GM23248 (cell line): ENCODE measurements around the gene TMEM187. TPM values are rescaled to one million over a fixed set of nuclear protein-coding genes. Genes with fewer than 3 reads are reported as not detected.

Experiments used
- DNase-seq: peaks from one replicate; pipeline ENCODE4 v3.0.0-alpha.2; 2015
- H2AFZ ChIP-seq: fragments of 200-600 bp; sonication (generic); 2 replicates; pipeline ENCODE4 v1.6.1; 2016; ENCODE audit warnings: antibody characterized with exemption
- H3F3A ChIP-seq: fragments of 200-600 bp; sonication (generic); 2 replicates; pipeline ENCODE4 v1.6.1; 2016; ENCODE audit warnings: mild to moderate bottlenecking, antibody characterized with exemption, mixed run types; ENCODE audit not compliant: insufficient read depth
- H3K27ac ChIP-seq: fragments of 200-600 bp; sonication (generic); 2 replicates; pipeline ENCODE4 v1.5.1; 2016; ENCODE audit warnings: mild to moderate bottlenecking
- H3K27me3 ChIP-seq: fragments of 200-600 bp; sonication (generic); replicated peaks from 2 replicates; pipeline ENCODE4 v1.6.1; 2016; ENCODE audit warnings: mild to moderate bottlenecking; ENCODE audit not compliant: insufficient read depth
- H3K36me3 ChIP-seq: fragments of 200-600 bp; sonication (generic); 2 replicates; pipeline ENCODE4 v1.6.1; 2016; ENCODE audit warnings: low read depth, mild to moderate bottlenecking
- H3K4me1 ChIP-seq: fragments of 200-600 bp; sonication (generic); 2 replicates; pipeline ENCODE4 v1.6.1; 2016; ENCODE audit warnings: mild to moderate bottlenecking; ENCODE audit not compliant: insufficient read depth
- H3K4me2 ChIP-seq: fragments of 200-600 bp; sonication (generic); one replicate; pipeline ENCODE4 v1.6.1; 2016; ENCODE audit warnings: mild to moderate bottlenecking; ENCODE audit not compliant: unreplicated experiment
- H3K4me3 ChIP-seq: fragments of 200-600 bp; sonication (generic); 2 replicates; pipeline ENCODE4 v1.5.1; 2016; ENCODE audit warnings: mild to moderate bottlenecking
- H3K79me2 ChIP-seq: fragments of 200-600 bp; sonication (generic); 2 replicates; pipeline ENCODE4 v1.6.1; 2016; ENCODE audit warnings: mild to moderate bottlenecking; ENCODE audit not compliant: insufficient read depth
- H3K9ac ChIP-seq: fragments of 200-600 bp; sonication (generic); 2 replicates; pipeline ENCODE4 v1.6.1; 2016; ENCODE audit warnings: mild to moderate bottlenecking
- H3K9me2 ChIP-seq: fragments of 200-600 bp; sonication (generic); 2 replicates; pipeline ENCODE4 v1.6.1; 2016; ENCODE audit warnings: mixed run types, mild to moderate bottlenecking, moderate library complexity; ENCODE audit not compliant: insufficient read depth
- H3K9me3 ChIP-seq: fragments of 200-600 bp; sonication (generic); one replicate; pipeline ENCODE4 v1.6.1; 2017; ENCODE audit warnings: low read depth
- H4K20me1 ChIP-seq: fragments of 200-600 bp; sonication (generic); 2 replicates; pipeline ENCODE4 v1.6.0; 2016; ENCODE audit not compliant: insufficient read depth
- EZH2 ChIP-seq: fragments of 200-600 bp; sonication (generic); IDR thresholded peaks from 2 replicates; pipeline ENCODE4 v1.6.1; 2018; ENCODE audit warnings: antibody characterized with exemption, mild to moderate bottlenecking; ENCODE audit not compliant: insufficient read depth, poor library complexity, severe bottlenecking
- EZH2phosphoT487 ChIP-seq: fragments of 200-600 bp; sonication (generic); IDR thresholded peaks from 2 replicates; pipeline ENCODE4 v1.6.1; 2018; ENCODE audit warnings: antibody characterized with exemption, moderate library complexity, mild to moderate bottlenecking, low read depth; ENCODE audit not compliant: insufficient read depth
- WGBS, 2 experiments: methylation state at CpG; one replicate each; pipeline ENCODE4 v1.1.6; 2015 to 2017; ENCODE audit warnings: low lambda C conversion rate in 2 of 2, low coverage in 1 of 2; ENCODE audit errors: missing lambda C conversion rate in 2 of 2; 5-methylcytosine and 5-hydroxymethylcytosine counted together
- in situ Hi-C: fragments of 300-500 bp; cut with MboI; formaldehyde crosslinking; loops from 2 replicates; pipeline ENCODE4 v1.15.0; 2020
- polyA plus RNA-seq: library from polyadenylated mRNA; unstranded; fragments of >200 nt; fragmentation: Nextera tagmentation; extraction: Ambion mirVana; gene quantifications from 2 replicates; pipeline ENCODE4 v1.2.1, GENCODE V29; 2016
- total RNA-seq: library from RNA; depleted of rRNA; stranded (reverse); fragments of >200 nt; shearing (Covaris generic); gene quantifications from 2 replicates; pipeline ENCODE4 v1.2.3, GENCODE V29; 2014

The TMEM187 gene
- total and polyA plus RNA-seq, 2 experiments from 2014 or later, result 7.6 to 8.5 TPM

GRCh38 chrX:154027986-154028385, 55.4 kb downstream of the TMEM187 start:
- Histone ChIP-seq H3K79me2 (peaks cover 29% of the 10 kb centered on the region; the same call in 1 of the 2 replicates), H2AFZ (no peak overlapping the region), H3K4me1 (no peaks in the 10 kb centered on the region), H3K4me2 (no peak overlapping the region), H3K36me3 (no peaks in the 10 kb centered on the region), H3K4me3 (no peak overlapping the region), H4K20me1 (no peaks in the 10 kb centered on the region), H3K27me3 (no peaks in the 10 kb centered on the region), H3K9me3 (no peaks in the 10 kb centered on the region), H3F3A (no peaks in the 10 kb centered on the region), H3K27ac (no peak overlapping the region), H3K9me2 (no peaks in the 10 kb centered on the region), H3K9ac (no peak overlapping the region)
- DNase-seq, result no peak
- no peak for TF ChIP-seq EZH2
- in situ Hi-C loops, result no loop called here
- 100% methylated on average over 1 of the region's 1 CpG for WGBS, 2 experiments

DNA sequence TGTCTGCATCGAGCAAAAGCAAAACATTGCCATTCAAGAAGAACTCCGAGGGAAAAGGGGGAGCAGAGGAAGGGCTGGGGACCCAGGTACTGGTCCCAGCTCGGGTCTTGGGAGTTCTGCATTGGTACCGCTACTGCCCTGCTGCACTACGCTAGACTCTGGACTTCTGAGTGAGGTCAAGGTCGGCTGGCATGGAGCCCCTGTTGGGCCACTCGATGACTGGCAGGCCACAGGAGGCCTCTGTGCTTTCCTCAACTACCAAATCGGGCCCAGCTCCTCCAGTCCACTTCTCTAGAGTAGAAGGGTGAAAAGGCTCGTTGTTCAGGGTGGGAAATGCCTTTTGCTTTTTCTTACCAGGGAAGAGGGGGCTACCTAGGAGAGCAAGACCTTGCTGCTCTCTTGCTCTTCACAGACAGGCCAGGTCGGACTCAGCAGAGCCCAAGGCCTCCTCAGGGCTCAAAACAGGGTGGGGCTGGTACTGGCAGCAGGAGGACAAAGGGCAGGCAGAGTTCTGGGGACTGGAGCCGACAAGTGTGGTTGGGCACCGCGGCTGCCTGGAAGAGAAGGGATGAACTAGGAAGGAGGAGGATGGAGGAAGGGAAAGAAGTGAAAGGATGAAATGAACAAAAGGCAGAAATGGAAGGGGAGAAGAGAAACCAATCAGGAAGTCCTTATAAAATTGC, 56.1 kb downstream of the TMEM187 start:
- no peak for TF ChIP-seq EZH2phosphoT487
- no peak for TF ChIP-seq EZH2
- Histone ChIP-seq H3K4me1 (no peaks in the 10 kb centered on the region), H3K27ac (no peak overlapping the region), H3K4me3 (no peak overlapping the region), H3K27me3 (no peaks in the 10 kb centered on the region), H3K9me3 (no peaks in the 10 kb centered on the region), H2AFZ (no peak overlapping the region), H3K4me2 (no peak overlapping the region), H3K79me2 (peaks cover 31% of the 10 kb centered on the region), H4K20me1 (no peaks in the 10 kb centered on the region), H3K36me3 (no peaks in the 10 kb centered on the region), H3F3A (no peaks in the 10 kb centered on the region), H3K9me2 (no peaks in the 10 kb centered on the region), H3K9ac (no peak overlapping the region)
- 86 to 100% methylated on average over 9 to 13 of the region's 13 CpGs for WGBS, 2 experiments
- in situ Hi-C loops, result no loop called here
- DNase-seq, result no peak

GRCh38 chrX:154029439-154029838, 56.9 kb downstream of the TMEM187 start:
- H3K27me3 ChIP-seq, result no peaks in the 10 kb centered on the region
- H3K79me2 ChIP-seq, result peaks cover 31% of the 10 kb centered on the region
- no peak overlapping the region for H2AFZ ChIP-seq
- H3K4me2 ChIP-seq, result no peak overlapping the region
- H3K27ac ChIP-seq, result no peak overlapping the region
- H3F3A ChIP-seq, result no peaks in the 10 kb centered on the region
- no peak overlapping the region for H3K4me3 ChIP-seq
- in situ Hi-C loops, result no loop called here
- TF ChIP-seq EZH2phosphoT487, result no peak
- no peak for TF ChIP-seq EZH2
- H3K36me3 ChIP-seq, result no peaks in the 10 kb centered on the region
- no peaks in the 10 kb centered on the region for H3K9me3 ChIP-seq
- H3K9me2 ChIP-seq, result no peaks in the 10 kb centered on the region
- no peak for DNase-seq
- H3K9ac ChIP-seq, result no peak overlapping the region
- no peaks in the 10 kb centered on the region for H4K20me1 ChIP-seq
- H3K4me1 ChIP-seq, result no peaks in the 10 kb centered on the region
- 88 to 100% methylated on average over 3 to 8 of the region's 8 CpGs for WGBS, 2 experiments

DNA sequence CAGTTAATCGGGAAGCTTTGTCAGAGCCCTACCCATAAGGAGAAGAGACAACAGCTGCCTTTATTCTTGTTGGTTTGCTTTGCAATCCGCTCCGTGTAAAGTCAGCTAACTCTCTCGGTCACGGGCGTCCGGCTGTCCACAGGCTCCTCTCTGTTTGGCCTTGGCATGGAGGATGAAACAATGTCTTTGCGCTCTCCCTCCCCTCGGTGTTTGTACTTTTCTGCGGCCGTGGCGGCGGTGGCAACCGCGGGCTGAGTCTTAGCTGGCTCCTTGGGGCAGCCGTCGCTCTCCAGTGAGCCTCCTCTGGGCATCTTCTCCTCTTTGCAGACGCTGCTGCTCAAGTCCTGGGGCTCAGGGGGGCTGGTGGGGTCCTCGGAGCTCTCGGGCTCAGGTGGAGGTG, 57.7 kb downstream of the TMEM187 start:
- H3K4me3 ChIP-seq, result no peak overlapping the region
- no peaks in the 10 kb centered on the region for H3K27me3 ChIP-seq
- H3K4me1 ChIP-seq, result no peaks in the 10 kb centered on the region
- H3F3A ChIP-seq, result no peaks in the 10 kb centered on the region
- no peaks in the 10 kb centered on the region for H4K20me1 ChIP-seq
- no peak overlapping the region for H3K4me2 ChIP-seq
- H3K36me3 ChIP-seq, result no peaks in the 10 kb centered on the region
- H2AFZ ChIP-seq, result no peak overlapping the region
- DNase-seq, result no peak
- TF ChIP-seq EZH2phosphoT487 (no peak), EZH2 (no peak)
- no peak overlapping the region for H3K9ac ChIP-seq
- no peaks in the 10 kb centered on the region for H3K9me2 ChIP-seq
- H3K79me2 ChIP-seq, result peaks cover 39% of the 10 kb centered on the region
- no peak overlapping the region for H3K27ac ChIP-seq
- in situ Hi-C loops, result no loop called here
- 92 to 95% methylated on average over 17 to 18 of the region's 20 CpGs for WGBS, 2 experiments
- H3K9me3 ChIP-seq, result no peaks in the 10 kb centered on the region
